PFSK-1 (cell line): Measurements from ENCODE around the gene POLR2I.

Experiments used
- FOXP2 ChIP-seq: optimal IDR thresholded peaks from 2 replicates; pipeline ENCODE3; 2011; ENCODE audit warnings: borderline replicate concordance, control low read depth, inconsistent platforms; ENCODE audit not compliant: insufficient read depth; ENCODE audit errors: extremely low read length, extremely low read depth
- POLR2AphosphoS5 ChIP-seq: IDR thresholded peaks from 2 replicates; pipeline ENCODE4 v1.6.1; 2012; ENCODE audit warnings: low read depth, mild to moderate bottlenecking, control low read depth, low read length, moderate library complexity
- REST ChIP-seq, 2 experiments: IDR thresholded peaks; 2 replicates each; pipeline versions ENCODE4 v1.6.1 to v1.8.0; 2011 to 2012; ENCODE audit warnings: low read depth in 2 of 2, low read length in 2 of 2, control low read depth in 1 of 2, inconsistent platforms in 1 of 2, mild to moderate bottlenecking in 1 of 2, moderate library complexity in 1 of 2; ENCODE audit not compliant: insufficient read depth in 1 of 2
- SIN3A ChIP-seq: IDR thresholded peaks from 2 replicates; pipeline ENCODE4 v1.6.1; 2012; ENCODE audit warnings: mild to moderate bottlenecking, low read length, moderate library complexity, borderline replicate concordance; ENCODE audit not compliant: insufficient read depth
- TAF1 ChIP-seq: IDR thresholded peaks from 2 replicates; pipeline ENCODE4 v1.6.1; 2012; ENCODE audit warnings: low read length, control low read depth, borderline replicate concordance; ENCODE audit not compliant: insufficient read depth

Gene POLR2I

GRCh38 chr19:36112678-36113077 is 2.0 kb downstream of the POLR2I start:
- TF ChIP-seq TAF1 (no peak), POLR2AphosphoS5 (no peak), REST (IDR thresholded peaks at IDR 0.05; ENCODE audit: insufficient read depth in 1 of 2, low read depth in 2 of 2, low read length in 2 of 2) (no peak), FOXP2 (no peak), SIN3A (no peak)

GRCh38 chr19:36111200-36111539 is 3.5 kb downstream of the POLR2I start:
- TF ChIP-seq REST (IDR thresholded peaks at IDR 0.05; ENCODE audit: insufficient read depth in 1 of 2, low read depth in 2 of 2, low read length in 2 of 2) (no peak), FOXP2 (no peak), SIN3A (no peak), TAF1 (no peak), POLR2AphosphoS5 (no peak)

- TF ChIP-seq FOXP2 (no peak), REST (IDR thresholded peaks at IDR 0.05; ENCODE audit: insufficient read depth in 1 of 2, low read depth in 2 of 2, low read length in 2 of 2) (no peak), POLR2AphosphoS5 (no peak), SIN3A (no peak), TAF1 (no peak)
Measured at GRCh38 chr19:36110487-36111199, 4.0 kb downstream of the POLR2I start, which contains the start of gene OVOL3. Gene OVOL3 (plus strand): TSS chr19:36111143. CDS start chr19:36111203, 60 bp downstream.

GRCh38 chr19:36108684-36109083 is 6.0 kb downstream of the POLR2I start:
- TF ChIP-seq SIN3A: no peak
- TF ChIP-seq FOXP2: no peak
- TF ChIP-seq POLR2AphosphoS5: no peak
- TF ChIP-seq TAF1: no peak
- TF ChIP-seq REST (IDR thresholded peaks at IDR 0.05; ENCODE audit: insufficient read depth in 1 of 2, low read depth in 2 of 2, low read length in 2 of 2): no peak

- TF ChIP-seq TAF1 (no peak), POLR2AphosphoS5 (no peak), REST (IDR thresholded peaks at IDR 0.05; ENCODE audit: insufficient read depth in 1 of 2, low read depth in 2 of 2, low read length in 2 of 2) (no peak), SIN3A (no peak)
Measured at GRCh38 chr19:36106991-36107390, 7.7 kb downstream of the POLR2I start.
